Stimulated activated CD8-positive, alpha-beta memory T cell treated with anti-CD3 and anti-CD28 coated beads, Interleukin-15, amount 100 ng/mL, for 4 hours (primary cell): ENCODE data around the gene HPCA.
"Not testable (repeated sequence)": the region's sequence is repeated elsewhere in the genome, so short reads cannot be mapped to it uniquely, and the experiment has no call there.

Experiments used
- DNase-seq, 2 donors: peaks; one replicate each; pipeline ENCODE4 v3.0.0-alpha.2; 2020; ENCODE audit warnings: low read depth in 2 of 2

Gene HPCA

DNA sequence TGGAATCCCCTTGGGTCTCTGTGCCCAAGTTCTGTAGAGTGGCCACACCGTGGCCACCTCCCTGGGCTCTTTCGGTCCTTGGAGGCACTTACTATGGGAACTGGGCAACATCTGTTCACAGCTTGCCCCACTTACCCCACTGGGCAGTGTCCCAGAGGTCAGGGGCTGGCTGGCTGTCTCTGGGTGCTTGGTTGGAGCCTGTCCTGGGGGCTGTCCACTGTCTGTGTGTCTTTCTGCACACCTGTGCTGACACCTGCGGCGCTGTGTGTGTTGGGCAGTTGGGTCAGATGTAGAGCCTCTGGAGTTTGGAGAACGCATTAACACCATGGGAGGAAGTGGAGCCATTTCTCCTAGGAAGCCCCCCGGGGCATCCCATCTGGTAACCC lies 16.2 kb downstream of the HPCA start:
- no peak for DNase-seq

DNA sequence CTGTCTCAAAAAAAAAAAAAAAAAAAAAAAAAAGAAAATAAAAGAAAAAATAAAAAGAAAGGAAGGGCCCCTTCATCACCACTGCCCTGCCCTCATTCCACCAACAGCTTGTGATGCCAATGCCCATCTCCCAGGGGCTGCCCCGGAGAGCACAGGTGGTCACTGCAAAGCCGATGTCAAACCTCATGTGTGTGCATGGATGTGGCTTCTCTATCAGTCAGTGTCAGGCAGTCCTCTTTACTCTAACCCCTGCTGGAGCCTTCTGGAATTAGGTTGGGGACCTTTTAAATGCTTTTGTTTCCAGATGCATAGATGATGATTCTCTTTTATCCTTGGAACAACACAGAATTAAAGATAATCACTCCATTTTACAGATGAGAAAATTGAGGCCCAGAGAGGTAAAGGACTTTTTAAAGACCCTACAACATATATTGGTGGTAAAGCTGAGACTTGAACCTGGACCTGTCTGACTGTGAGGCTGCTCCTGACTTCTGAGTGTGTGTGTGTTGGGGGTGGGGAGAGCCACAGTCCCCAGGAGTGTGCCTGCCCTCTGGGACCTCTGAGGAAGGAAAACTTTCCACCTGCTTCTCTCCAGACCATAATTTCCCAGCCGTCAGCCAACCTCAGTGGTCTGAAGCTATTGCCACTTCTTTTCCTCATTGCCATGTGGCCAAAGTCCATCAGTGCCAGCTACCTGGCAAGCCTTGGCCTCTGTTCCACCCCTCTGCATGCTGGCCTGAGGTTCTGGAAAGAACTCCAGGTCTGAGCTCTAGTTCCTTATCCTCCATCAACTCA lies 17.9 kb downstream of the HPCA start:
- DNase-seq, result no peak

DNA sequence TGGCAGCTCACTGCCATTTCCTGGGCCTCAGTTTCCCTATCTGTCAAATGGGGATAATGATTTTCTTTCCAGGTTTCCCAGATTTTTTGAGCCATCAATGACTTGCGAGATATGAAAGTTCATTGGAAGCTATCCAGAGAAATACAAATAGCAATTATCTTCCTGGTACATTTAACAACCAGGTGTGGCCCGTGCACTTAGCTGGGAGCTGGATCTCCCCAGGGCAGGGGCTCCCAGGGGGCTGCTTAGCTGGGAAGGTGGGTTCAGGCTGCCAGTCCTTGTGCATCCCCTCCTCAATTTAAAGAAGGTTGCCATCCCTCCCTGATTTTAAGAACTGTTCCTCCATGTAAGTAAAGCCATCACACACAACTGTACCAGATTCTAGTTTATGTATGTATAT lies 18.5 kb downstream of the HPCA start:
- DNase-seq, result no peak

DNA sequence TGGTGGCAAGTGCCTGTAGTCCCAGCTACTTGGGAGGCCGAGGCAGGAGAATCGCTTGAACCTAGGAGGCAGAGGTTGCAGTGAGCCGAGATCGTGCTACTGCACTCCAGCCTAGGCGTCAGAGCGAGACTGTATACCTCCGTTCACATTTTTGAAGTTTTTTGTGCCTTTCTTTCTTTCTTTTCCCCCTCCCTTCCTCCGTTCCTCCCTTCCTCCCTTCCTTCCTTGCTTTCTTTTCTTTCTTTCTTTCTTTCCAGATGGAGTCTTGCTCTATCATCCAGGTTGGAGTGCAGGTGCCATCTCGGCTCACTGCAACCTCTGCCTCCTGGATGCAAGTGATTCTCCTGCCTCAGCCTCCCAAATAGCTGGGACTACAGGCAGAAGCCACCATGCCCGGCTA lies 19.3 kb downstream of the HPCA start:
- not testable (repeated sequence) for DNase-seq

DNA sequence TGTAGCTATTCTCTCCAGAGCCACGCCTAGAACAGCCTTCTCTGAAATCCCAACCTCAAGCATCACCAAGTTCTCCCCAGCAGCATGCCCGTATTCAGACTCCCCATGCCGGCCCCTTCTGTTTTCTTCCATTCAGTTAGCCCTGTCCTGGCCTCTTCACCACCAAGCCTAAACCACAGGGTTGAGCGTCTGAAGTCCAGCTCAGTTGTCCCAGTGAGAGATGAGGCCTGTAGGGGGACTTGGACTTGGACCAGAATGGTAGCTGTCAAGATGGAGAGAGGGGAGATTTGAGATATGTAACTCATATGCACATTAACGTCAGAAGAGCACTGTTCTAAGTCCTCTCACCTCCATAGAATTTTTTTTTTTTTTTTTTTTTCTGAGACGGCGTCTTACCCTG lies 20.4 kb downstream of the HPCA start:
- DNase-seq, result no peak

DNA sequence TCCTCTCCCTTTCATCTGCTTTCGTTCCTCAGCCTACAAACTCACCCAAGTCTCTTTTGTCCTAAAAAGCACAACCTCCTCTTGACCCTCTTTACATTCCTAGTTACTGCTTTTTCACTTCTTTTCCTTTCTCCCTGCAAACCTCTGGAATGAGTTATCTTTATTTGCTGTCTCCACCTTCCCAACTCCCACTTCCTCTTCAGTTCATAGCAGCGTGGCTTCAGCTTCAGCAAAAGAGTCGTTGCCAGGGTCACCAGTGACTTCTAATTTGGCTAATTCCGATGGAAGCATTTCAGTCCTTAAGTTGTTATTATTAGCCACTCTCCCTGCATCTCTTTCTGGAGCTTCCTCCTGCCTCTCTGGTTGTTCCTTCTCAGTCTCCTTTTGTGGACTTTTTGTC lies 21.1 kb downstream of the HPCA start:
- no peak for DNase-seq

DNA sequence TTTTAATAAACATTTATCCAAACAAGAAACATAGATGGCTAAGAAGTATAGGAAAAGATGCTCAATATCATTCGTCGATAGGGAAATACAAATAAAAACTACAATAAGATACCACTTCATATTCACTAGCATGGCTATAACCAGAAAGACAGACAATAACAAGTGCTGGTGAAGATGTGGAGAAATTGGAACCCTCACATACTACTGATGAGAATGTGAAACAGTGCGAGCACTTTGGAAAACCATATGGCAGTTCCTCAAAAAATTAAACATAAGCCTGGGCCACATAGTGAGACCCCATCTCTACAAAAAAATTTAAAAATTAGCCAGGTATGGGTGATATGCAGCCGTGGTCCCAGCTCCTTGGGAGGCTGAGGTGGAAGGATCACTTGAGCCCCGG lies 24.0 kb downstream of the HPCA start:
- no peak for DNase-seq

DNA sequence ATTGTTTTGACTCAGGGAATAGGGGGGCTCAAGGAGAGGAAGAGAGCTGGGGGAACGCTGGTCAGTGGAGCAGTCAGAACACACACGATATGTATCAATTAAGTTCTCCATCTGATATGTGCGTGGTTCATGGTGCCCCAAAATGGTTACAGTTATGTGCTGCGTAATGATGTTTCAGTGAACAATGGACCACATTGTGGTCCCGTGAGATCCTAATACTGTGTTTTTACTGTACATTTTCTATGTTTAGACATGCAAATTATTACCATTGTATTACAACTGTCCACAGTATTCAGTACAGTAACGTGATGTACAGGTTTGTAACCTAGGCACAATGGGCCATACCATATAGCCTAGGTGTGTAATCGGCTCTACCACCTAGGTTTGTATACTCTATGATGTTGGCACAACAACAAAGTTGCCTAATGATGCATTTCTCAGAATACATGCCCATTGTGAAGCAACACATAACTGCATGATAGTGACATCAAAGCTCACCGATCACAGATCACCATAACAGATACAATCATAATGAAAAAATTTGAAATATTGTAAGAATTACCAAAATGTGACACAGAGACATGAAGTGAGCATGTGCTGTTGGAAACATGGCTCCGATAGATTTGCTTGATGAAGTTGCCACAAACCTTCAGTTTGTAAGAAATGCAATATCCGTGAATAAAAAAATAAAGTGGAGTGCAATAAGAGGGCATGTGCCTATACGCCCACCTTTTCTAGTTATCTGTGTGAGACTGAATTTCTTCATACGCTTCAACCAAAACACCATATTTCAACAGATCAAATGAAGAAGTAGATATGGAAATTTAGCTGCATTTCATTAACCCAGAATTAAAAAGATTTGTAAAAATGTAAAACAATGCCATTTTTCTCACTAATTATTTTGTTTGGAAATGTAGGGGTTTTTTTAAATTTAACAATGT lies 29.7 kb downstream of the HPCA start:
- DNase-seq, result no peak

DNA sequence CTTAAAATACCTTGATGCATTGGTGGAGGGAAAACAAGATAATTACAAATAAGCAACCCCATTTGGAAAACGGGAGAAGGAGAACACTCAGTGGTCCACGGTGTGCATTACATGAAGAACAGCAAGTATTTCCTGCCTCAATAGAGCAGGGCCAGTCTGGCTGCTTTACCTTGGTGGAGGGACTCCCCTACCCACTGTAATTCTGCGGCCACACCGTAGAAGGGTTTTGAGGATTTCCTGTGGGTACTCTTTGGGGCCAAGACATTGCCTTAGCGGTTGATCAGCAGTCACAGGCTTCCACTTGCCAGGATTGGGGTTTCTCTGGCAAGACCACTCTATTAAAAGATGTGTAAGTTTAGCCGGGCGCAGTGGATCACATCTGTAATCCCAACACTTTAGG lies 31.2 kb downstream of the HPCA start:
- no peak for DNase-seq

DNA sequence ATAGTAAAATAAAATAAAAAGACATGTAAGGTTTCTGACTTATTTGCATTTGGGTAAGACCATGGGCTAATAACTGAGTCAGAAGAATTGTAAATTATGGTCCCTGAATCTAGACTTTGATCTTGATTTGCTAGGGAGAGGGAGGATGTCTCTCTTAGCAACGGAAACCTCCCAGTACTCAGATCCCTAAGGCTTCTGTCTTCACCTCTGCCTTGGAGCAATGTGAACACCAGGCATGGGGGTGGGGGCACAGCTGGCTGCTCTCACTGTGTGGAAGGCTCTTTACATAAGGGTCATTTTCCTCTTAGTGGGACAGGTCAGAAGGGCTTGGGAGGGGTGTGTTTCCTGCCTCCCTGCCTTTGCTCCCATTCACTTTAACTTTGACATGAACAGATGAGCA lies 31.9 kb downstream of the HPCA start:
- no peak for DNase-seq

DNA sequence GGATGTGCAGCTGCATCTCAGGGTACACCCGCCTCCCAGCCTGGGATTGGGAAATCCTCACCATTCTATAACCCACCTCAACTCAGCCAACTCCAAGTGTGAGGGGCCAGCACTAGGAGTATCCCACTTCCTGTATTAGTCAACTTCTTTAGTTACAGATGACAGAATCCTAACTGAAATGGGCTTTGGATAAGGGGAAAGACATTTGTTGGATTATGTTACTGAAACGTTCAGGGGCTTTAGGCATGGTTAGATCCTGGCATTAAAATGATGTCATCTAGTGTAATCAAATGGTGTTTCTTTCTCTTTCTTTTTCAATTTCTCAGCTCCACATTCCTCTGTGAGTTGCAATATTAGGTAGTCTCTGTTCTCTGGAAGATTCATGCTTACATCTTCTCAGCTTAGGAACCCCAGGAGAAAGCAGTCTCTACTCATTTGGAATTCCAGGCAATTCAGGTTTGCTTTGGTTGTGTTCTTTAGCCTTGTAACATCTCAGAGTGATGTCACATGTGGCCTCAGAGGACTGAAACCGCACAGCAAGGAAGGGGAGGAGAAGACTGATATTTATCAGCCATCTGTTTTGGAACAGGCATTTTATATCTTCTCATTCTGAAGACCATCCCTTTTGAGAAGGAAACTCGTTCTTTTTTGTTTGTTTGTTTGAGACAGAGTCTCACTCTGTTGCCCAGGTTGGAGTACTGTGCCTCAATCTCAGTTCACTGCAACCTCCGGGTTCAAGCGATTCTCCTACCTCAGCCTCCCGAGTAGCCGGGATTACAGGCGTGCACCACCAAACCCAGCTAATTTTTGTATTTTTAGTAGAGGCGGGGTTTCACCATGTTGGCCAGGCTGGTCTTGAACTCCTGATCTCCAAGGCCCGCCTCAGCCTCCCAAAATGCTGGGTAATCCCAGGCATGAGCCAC lies 33.8 kb downstream of the HPCA start:
- DNase-seq, result no peak

DNA sequence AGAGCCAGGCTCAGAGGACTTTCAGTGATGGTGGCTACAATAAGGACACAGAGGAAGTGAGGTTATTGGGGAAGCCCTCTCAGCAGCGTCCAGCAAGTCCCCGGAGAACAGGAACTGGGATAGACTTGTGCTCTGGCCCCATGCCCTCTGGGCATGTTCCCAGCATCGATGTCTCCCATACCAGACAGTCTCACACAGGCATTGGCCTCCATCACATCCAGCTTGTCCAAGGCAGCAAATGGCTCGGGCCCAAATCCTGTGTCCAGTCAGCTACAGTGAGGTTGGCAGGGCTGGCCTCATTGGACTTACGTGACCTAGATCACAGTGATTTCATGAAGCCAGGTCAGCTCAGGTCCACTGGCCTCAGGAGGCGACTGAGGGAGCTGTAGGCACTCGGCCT lies 34.5 kb downstream of the HPCA start:
- DNase-seq, result no peak

DNA sequence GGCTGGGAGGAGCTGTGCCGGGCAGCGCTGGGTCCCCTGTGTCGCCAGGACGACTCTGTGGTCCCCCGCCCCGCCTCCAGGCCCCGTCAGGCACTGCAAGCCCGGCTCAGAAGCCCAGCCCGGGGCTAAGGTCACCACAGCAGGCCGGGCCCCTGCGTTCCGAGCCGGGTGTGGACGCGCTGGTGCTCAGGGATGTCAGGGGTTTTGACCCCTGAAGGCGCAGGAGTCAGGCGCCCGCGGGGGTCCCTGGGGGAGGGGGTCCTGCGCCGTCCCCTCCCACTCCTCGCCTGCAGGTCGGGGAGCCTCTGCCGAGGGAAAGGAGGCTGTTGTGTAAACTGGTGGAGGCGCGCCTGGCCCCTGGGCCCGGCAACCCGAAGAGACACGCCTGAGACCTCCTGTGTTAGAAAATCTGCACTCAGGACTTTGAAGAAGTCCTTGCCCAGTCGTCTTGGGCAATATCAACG lies 38.6 kb downstream of the HPCA start:
- DNase-seq, result no peak

DNA sequence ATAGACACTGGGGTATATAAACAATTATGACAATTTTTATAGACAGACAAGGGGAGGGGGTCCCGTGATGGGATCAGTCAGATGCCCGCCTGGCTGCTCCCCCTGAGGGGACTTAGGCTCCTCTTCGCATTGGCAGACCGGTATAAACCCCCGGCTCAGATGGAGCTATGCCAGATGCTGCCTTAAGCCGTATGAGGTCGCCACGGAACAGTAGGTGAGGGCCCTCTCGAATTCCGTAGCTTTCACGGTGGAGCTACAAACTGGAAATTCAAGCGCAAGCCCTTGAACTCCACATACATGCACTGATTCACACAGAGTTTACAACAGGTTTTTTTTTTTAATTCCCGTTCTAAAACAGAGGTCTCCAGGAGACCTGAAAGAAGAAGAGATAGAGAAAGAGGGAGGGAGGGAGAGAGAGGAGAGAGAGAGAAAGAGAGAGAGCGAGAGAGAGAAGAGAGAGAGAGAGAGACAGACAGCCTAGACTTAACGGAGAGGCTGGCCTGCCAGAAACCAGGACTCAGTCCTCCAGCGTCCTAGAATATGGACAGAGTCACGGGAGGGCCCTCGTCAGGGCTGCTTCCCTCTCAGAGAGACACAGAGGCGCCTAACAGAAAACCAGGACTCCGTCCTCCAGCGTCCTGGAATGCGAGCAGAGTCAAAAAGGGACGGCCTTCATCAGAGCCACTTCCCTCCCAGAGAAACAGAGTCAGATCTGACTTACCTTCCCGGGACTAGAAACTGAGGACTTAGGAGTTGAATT lies 39.3 kb downstream of the HPCA start:
- DNase-seq, result no peak

DNA sequence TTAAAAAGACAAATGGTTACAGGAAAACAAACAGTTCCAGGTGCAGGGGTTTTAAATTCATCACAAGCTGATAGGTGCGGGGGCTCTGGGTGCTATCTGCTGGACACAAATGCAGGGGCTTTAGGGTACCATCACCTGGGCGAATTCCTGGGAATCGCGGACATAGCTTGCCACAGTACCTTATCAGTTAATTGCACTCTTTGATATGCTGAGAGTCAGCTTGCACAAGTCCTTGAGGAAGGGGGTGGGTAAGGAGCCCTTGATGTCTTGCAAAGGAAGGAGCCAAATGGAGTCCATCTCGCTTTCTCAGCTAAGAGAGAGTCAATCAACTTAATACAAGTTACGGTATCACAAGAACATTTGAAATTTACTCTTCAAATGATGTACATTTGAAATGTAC lies 40.3 kb downstream of the HPCA start:
- DNase-seq, result no peak

DNA sequence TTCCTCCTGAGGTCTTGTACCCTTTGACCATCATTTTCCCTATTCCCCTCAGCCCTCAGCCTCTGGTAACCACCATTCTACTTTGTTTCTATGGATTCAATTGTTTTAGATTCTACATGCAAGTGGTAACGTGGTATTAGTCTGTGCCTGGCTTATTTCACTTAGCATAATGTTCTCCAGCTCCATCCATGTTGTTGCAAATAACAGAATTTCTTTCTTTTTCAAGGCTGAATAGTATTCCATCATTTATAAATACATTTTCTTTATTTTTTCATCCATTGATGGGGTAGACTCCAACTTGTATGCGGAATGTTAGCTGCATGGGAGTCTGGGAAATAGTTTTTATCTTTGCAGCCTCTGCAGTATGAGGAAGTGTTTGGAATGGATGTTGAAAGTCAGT lies 41.1 kb downstream of the HPCA start:
- no peak for DNase-seq

DNA sequence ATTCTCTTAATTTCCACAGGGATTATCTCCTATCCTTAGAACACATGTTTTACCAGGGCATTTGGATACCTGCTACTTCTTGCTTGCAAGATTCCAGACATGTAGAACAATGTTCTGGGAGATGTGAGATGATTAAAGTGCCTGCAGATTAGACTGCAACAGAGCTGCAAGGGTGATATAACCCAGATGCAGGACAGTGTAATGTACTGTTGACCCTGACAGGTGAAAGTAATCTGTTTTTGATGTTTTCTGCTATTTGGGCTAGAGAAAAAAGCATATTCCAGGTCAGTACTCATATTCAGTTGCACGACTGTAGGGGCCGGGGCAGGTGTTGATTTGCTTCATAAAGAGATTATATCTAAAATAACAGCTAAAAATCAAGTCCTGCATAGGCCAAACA lies 42.0 kb downstream of the HPCA start:
- DNase-seq, result no peak

DNA sequence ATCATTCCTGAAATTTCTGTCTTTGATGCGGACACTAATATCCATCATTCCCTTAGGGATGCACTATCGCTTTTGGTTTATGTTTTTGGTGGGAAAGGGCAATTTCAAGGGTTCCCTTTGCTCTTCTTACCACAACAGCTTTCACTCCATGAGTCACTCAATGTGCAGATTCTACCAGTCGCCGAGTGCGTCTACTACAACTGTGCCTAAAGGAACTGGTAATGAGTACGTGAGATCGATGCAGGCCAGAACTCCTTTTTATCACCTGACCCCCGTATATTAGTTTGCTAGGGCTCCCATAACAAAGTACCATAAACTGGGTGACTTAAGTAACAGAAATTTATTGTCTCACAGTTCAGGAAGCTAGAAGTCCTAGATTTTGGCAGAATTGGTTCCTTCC lies 42.4 kb downstream of the HPCA start:
- DNase-seq, result no peak

DNA sequence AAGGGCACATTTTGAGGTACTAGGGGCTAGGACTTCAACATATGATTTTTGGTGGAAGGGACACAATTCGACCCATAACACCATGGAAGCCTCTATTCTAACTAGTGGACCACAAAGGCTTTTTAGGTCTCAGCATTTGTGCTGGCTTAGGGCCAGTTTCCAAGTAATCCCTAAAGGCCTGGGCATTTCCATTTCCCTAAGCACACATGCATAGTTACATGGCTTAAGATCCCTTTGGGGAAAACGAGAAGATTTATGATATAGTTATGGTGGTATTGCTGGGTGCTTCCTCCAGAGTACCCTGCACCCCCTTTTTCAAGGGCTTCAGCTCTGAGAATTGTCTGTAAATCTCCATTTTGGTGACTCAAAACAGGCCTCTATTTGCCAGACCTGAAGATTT lies 43.1 kb downstream of the HPCA start:
- DNase-seq, result no peak

DNA sequence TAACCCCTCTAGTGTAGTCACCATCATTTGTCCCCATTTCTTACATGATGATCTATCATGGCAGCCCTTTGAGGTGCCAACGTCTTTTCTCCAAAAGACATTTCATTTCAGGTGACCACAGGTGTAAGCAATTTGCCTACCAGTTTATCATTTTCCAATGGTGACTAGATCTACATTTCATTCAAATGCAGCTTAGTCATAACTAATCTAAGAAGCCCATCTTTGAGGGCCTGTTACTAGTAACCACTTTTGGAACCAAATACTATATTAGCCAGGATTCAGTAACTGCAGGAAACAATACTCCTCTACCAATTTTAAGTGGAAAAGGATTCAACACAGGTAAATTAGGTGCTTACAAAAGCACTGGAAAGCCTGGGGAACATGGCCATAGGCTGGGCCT lies 45.5 kb downstream of the HPCA start:
- no peak for DNase-seq

DNA sequence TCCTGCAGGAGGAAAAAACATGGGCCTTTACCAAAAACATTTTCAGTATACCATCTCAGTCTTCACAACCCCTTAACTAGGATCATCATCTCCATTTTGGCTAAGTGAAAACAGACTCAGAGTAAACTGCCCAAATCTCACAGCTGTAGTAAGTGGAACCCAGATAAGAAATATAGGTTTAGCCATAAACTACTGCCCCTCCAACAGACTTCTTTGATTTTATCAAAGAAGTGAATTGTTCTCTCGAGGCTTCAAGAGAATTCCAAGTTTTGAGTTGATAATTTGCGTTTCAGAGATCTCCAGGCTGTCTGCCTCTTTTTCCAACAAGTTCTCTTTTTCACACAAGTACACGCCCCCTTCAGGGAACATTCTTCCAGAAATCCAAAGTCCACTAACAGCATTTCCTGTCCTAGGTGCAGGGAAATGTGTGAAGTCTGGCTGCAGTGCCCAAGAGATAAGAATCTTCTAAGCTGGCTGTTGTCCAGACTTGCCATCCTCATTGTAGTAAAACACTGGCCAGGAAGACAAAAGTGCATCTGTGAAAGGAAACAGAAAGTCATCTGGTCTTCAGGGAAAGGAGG lies 47.5 kb downstream of the HPCA start:
- no peak for DNase-seq
